ENCODE data around the gene CPN2.

CPN2 gene

DNA sequence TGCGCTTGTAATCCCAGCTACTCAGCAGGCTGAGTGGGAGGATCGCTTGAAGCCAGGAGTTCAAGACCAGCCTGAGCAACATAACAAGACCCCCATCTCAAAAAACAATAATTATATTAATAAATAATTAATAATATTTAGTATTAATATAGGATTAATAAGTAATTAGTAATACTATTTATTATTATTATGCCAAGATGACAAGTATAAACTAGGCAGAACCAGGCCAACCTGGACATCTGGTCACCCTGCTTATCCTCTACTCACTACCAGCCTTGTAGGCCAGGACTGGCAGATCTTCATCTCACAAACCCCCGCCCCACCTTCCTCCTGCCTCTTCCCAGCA is 429 bp downstream of the CPN2 start:
- FAIRE-seq (no peak), DNase-seq (ENCODE audit: insufficient read length) (no peak)
- no peak for TF ChIP-seq POLR2AphosphoS5 (IDR thresholded peaks at IDR 0.05; ENCODE audit: low read depth, low read length)

DNA sequence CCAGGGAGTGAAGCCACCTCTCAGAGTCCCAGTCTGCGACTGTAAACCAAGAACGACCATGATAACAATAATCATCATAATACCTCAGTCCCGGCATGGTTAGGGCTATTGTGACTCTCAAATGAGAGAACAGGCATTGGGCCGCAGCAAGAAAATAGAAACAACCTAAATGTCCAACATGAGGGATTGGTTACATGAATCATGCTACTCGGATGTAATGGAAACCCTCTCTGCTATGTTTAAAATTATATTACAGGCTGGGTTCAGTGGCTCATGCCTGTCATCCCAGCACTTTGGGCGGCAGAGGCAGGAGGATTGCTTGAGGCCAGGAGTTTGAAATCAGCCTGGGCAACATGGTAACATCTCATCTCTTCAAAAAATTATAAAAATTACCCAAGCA is 2.8 kb downstream of the CPN2 start:
- TF ChIP-seq POLR2A (IDR thresholded peaks at IDR 0.05; ENCODE audit: low read depth, low read length): no peak
- TF ChIP-seq POLR2AphosphoS5 (IDR thresholded peaks at IDR 0.05; ENCODE audit: low read depth, low read length): no peak
- TF ChIP-seq TAF1 (IDR thresholded peaks at IDR 0.05; ENCODE audit: borderline replicate concordance, low read depth, low read length): no peak
- DNase-seq (ENCODE audit: insufficient read length): no peak
- no peak for FAIRE-seq

DNA sequence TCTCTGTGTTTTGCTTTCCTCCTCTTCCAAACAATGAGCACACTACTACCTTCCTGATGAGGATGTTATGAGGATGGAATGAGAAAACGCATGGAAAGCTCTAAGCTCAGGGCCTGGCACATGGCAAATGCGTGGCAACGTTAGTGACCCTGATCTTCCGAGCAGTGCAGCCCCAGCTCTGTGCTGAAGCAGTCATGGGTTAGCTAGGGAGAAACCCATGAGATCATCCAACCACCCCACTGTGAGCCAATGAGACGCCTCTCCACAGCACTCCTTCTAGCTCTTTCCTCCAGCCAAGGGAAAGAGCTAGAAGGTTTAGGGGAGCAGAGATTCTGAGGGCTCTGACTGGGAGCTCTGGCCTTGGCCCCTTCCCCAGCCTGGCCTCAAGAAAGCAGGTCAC is 4.5 kb downstream of the CPN2 start:
- DNase-seq (ENCODE audit: insufficient read length) (no peak), FAIRE-seq (no peak)
- TF ChIP-seq POLR2A (IDR thresholded peaks at IDR 0.05; ENCODE audit: low read depth, low read length) (no peak), POLR2AphosphoS5 (IDR thresholded peaks at IDR 0.05; ENCODE audit: low read depth, low read length) (no peak), TAF1 (IDR thresholded peaks at IDR 0.05; ENCODE audit: borderline replicate concordance, low read depth, low read length) (no peak)

DNA sequence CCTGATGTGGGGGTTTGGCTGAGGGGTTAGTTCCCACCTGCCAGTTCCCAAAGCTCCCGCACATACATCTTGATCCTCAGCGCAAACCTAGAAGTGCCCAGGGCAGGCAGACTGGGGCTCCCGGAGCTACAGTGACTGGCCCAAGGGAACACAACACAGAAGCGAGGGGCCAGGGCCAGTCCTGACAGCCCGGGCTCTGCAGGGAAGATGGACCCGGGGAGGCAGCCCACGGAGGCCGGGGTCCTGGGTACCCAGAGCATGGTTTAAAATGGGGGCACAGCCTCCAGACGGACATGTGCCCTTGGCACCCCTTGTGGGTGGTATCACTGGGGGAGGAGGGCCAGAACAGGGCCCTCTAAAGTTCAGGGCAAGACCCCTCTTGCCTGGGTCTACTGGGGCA is 5.1 kb downstream of the CPN2 start:
- TF ChIP-seq POLR2A (IDR thresholded peaks at IDR 0.05; ENCODE audit: low read depth, low read length): no peak
- no peak for TF ChIP-seq POLR2AphosphoS5 (IDR thresholded peaks at IDR 0.05; ENCODE audit: low read depth, low read length)
- no peak for TF ChIP-seq TAF1 (IDR thresholded peaks at IDR 0.05; ENCODE audit: borderline replicate concordance, low read depth, low read length)
- no peak for FAIRE-seq
- DNase-seq (ENCODE audit: insufficient read length): no peak

DNA sequence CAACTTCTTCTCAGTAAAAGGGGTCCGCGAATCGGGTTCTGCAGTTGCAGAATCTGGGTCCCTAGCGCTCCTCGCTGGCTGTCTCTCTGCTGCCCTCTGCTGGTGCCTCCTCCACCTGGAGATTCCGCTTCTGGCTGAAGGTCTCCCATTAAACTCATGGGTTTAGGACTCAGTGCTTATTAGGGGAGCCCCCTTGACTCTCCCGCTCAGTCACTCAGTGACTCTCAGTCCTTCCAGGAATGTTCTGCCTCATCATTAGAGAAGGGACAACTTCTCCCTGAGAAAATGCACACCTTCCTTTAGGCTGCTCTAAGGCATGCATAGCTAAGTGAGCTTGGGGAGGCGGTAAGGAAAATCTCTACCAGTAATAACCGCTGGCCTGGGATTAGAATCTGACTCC is 7.1 kb downstream of the CPN2 start:
- no peak for TF ChIP-seq POLR2A (IDR thresholded peaks at IDR 0.05; ENCODE audit: low read depth, low read length)
- TF ChIP-seq POLR2AphosphoS5 (IDR thresholded peaks at IDR 0.05; ENCODE audit: low read depth, low read length): no peak
- TF ChIP-seq TAF1 (IDR thresholded peaks at IDR 0.05; ENCODE audit: borderline replicate concordance, low read depth, low read length): no peak
- no peak for FAIRE-seq
- DNase-seq (ENCODE audit: insufficient read length): peak; percentile 69

DNA sequence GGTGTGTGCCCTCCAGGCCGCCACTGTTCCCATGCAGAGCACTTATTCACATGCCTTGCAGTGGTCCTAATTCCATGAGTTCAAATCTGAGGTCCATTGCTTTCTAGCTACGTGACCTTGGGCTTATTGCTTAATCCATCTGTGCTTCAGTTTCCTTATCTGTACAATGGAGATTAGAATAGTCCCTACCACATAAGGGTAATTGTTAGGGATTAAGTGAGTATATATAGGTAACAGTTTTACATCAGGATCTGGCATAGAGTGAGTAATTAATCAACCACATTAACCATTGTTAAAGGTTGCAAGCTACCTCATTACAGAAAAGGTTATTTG is 7.6 kb downstream of the CPN2 start:
- TF ChIP-seq POLR2AphosphoS5 (IDR thresholded peaks at IDR 0.05; ENCODE audit: low read depth, low read length): no peak
- no peak for TF ChIP-seq POLR2A (IDR thresholded peaks at IDR 0.05; ENCODE audit: low read depth, low read length)
- no peak for TF ChIP-seq TAF1 (IDR thresholded peaks at IDR 0.05; ENCODE audit: borderline replicate concordance, low read depth, low read length)
- FAIRE-seq (no peak), DNase-seq (ENCODE audit: insufficient read length) (no peak)

DNA sequence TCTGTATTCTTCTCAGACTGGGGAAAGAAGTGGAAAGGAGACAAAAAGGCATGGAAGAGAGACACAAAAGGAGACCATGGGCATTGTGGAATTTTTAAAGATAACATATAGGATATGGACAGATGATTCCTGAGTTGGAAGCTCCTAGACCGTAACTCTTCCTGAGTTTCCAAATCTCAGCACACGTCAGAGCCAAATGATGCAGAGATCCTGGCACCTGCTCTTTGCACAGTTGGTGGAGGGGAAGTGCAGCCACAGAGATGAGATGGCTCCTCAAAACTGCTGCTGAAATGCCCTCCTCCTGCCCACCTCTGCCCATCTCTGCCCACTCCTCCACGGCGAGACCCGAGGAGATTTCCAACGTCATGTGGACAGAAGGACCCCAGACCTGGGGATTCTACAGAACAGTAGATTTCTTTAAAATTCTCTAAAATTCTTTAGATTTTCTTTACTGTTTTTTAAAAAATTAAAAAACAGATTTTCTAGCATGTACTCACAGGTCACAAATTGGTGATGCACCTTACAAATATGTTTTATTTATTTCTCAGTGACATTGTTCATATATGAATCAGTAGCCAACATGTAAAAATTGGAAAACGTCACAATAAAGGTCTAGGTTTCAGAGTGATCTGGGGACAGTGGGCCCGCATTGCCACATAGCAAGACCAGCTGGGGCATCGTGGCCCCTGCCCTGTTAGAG is 8.1 kb downstream of the CPN2 start:
- FAIRE-seq (no peak), DNase-seq (ENCODE audit: insufficient read length) (no peak)
- no peak for TF ChIP-seq POLR2A (IDR thresholded peaks at IDR 0.05; ENCODE audit: low read depth, low read length)
- no peak for TF ChIP-seq TAF1 (IDR thresholded peaks at IDR 0.05; ENCODE audit: borderline replicate concordance, low read depth, low read length)
- TF ChIP-seq POLR2AphosphoS5 (IDR thresholded peaks at IDR 0.05; ENCODE audit: low read depth, low read length): no peak

DNA sequence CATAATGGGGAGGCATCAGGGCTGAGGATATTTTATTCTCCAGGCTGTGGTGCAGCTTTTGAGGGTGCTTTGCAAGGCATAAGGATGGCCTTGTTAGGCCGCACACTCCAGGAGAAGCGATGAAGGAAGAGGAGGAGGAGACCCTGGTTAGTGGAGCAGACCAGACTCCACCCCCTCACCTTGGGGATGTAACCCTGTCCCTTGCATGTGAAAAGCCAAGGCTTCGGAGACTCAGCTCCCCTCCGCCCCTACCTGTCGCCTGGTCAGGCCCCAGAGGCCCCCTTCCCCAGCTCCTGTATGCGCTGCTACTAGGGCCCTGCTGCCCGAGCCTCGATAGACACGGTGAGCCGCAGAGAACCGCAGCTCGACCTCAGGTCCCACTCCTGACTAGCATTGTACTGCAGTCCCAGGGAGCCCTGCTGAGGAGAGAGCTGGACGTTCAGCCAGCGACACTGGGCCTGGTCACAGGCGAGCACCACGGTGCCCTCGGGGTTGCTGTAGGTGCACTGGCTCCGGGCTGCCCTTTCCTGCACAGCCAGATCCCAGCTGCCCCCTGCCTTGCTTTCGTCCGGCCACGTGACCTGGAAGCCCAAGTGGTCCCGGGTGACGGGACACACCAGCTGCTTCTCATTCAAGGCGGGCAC is 10.2 kb downstream of the CPN2 start:
- FAIRE-seq (no peak), DNase-seq (ENCODE audit: insufficient read length) (no peak)
- TF ChIP-seq TAF1 (IDR thresholded peaks at IDR 0.05; ENCODE audit: borderline replicate concordance, low read depth, low read length): no peak
- TF ChIP-seq POLR2A (IDR thresholded peaks at IDR 0.05; ENCODE audit: low read depth, low read length): no peak
- TF ChIP-seq POLR2AphosphoS5 (IDR thresholded peaks at IDR 0.05; ENCODE audit: low read depth, low read length): no peak

DNA sequence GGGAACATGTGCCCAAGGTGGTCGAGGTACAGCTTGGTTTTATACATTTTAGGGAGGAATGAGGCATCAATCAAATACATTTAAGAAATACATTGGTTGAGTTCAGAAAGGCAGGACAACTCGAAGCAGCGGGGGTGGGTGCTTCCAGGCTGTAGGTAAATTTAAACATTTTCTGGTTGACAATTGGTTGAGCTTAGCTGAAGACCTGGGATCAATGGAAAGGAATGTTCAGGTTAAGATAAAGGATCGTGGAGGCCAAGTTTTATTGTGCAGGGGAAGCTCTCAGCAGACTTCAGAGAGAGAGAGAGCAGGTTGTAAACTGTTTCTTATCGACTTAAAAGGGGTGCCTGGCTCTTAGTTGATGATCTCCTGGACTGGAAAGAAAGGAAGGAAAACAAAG is 11.3 kb downstream of the CPN2 start:
- DNase-seq (ENCODE audit: insufficient read length): no peak
- FAIRE-seq: no peak
- TF ChIP-seq POLR2A (IDR thresholded peaks at IDR 0.05; ENCODE audit: low read depth, low read length) (no peak), POLR2AphosphoS5 (IDR thresholded peaks at IDR 0.05; ENCODE audit: low read depth, low read length) (no peak), TAF1 (IDR thresholded peaks at IDR 0.05; ENCODE audit: borderline replicate concordance, low read depth, low read length) (no peak)

DNA sequence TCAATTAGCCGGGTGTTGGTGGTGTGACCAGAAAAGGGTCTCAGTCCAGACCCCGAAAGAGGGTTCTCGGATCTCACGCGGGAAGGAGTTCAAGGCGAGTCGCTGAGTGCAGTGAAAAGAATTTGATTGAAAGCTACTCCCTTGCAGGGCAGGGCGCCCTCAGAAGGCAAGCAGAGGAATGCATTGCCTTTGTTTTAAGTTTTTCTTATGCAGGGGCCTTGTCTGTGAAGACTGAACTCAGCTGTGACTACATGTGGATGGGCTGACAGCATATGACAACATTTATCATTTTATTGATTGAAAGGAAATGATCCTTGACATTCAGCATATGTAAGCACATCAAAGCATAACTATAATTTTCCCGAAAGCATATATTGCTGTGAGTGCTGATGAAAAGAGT is 11.8 kb downstream of the CPN2 start:
- TF ChIP-seq TAF1 (IDR thresholded peaks at IDR 0.05; ENCODE audit: borderline replicate concordance, low read depth, low read length): no peak
- no peak for TF ChIP-seq POLR2AphosphoS5 (IDR thresholded peaks at IDR 0.05; ENCODE audit: low read depth, low read length)
- no peak for TF ChIP-seq POLR2A (IDR thresholded peaks at IDR 0.05; ENCODE audit: low read depth, low read length)
- FAIRE-seq (no peak), DNase-seq (ENCODE audit: insufficient read length) (no peak)

DNA sequence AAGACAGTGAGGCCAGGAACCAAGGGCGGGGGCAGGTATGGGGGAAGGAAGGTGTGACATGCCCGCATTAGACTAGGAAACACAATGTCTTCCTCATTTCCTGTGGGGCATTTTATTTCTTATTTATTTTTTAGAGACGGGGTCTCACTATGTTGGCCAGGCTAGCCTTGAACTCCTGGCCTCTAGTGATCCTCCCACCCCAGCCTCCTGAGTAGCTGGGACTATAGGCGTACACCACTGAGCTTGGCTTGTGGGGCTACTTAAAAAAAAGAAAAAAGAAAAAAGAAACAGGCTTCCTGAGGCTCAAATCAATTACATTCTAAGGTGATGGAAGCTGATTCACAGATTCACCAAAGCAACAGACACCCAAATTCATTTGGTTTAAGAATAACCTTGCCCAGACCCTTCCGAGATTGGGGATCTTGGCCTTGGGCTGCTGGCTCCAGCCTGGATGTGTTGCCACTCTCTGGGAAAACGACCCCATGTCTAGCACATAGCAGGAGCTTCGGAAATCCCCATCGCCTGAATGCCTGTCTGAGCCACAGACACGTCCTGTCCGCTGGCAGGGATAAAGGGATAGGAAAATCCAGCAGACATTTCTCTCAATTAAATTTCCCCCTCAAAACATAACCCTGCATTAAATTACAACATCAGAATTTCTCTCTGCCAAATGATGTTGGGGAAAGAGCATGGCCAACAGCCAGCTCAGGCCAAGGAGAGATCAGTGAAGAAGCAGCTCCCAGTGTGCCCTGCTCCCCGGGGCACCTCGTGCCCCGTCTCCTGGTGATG is 13.0 kb downstream of the CPN2 start:
- FAIRE-seq (no peak), DNase-seq (ENCODE audit: insufficient read length) (no peak)
- TF ChIP-seq POLR2A (IDR thresholded peaks at IDR 0.05; ENCODE audit: low read depth, low read length) (no peak), POLR2AphosphoS5 (IDR thresholded peaks at IDR 0.05; ENCODE audit: low read depth, low read length) (no peak), TAF1 (IDR thresholded peaks at IDR 0.05; ENCODE audit: borderline replicate concordance, low read depth, low read length) (no peak)

Measured in GM12892 (cell line).